ENCODE data around the gene GPR141. TPM values are rescaled to one million over a fixed set of nuclear protein-coding genes. Genes with fewer than 3 reads are reported as not detected.
A peak's percentile ranks its signal among the peaks of the same experiment; 100 is the strongest.

GPR141 gene
- total RNA-seq, 1 donor from 2014 or later = 3.5 TPM

- ATAC-seq = no peak
- no peaks in the 10 kb centered on the region for H3K27me3 ChIP-seq (ENCODE audit: low read depth)
- no peaks in the 10 kb centered on the region for H3K9me3 ChIP-seq
- H3K36me3 ChIP-seq = no peaks in the 10 kb centered on the region
- no peak overlapping the region for H3K27ac ChIP-seq
- intact Hi-C loops (cut with DNase I) = no loop called here
- DNase-seq = no peak
- TF ChIP-seq CTCF (IDR thresholded peaks at IDR 0.05) = no peak
- no peak overlapping the region for H3K4me3 ChIP-seq
- peaks cover 13% of the 10 kb centered on the region for H3K4me1 ChIP-seq
Measured at GRCh38 chr7:37686556-37687345, 3.2 kb downstream of the GPR141 start.

- H3K4me1 ChIP-seq = no peaks in the 10 kb centered on the region
- intact Hi-C loops (cut with DNase I) = no loop called here
Measured at GRCh38 chr7:37690206-37690605, 6.6 kb downstream of the GPR141 start.

GRCh38 chr7:37694208-37695094 lies 10.9 kb downstream of the GPR141 start:
- no peak overlapping the region for H3K27ac ChIP-seq
- peak; percentile 51 to 74 for ATAC-seq

More at GRCh38 chr7:37690206-37690605, 6.6 kb downstream of the GPR141 start:
- TF ChIP-seq CTCF (IDR thresholded peaks at IDR 0.05) = no peak
- Histone ChIP-seq H3K27ac (peak overlapping the region; percentile 28), H3K27me3 (ENCODE audit: low read depth) (no peaks in the 10 kb centered on the region), H3K36me3 (no peaks in the 10 kb centered on the region), H3K4me3 (peak overlapping the region; percentile 24), H3K9me3 (no peaks in the 10 kb centered on the region)
- no peak for DNase-seq
- peak in 1 of 2 donors; percentile 51 for ATAC-seq

GRCh38 chr7:37698276-37698675 lies 14.7 kb downstream of the GPR141 start:
- ATAC-seq = no peak
- H3K36me3 ChIP-seq = no peaks in the 10 kb centered on the region
- H3K4me3 ChIP-seq = no peak overlapping the region
- intact Hi-C loops (cut with DNase I) = no loop called here
- H3K27me3 ChIP-seq (ENCODE audit: low read depth) = no peaks in the 10 kb centered on the region
- TF ChIP-seq CTCF (IDR thresholded peaks at IDR 0.05) = no peak
- no peak overlapping the region for H3K27ac ChIP-seq
- no peak for DNase-seq
- peaks cover 7% of the 10 kb centered on the region for H3K4me1 ChIP-seq
- H3K9me3 ChIP-seq = no peaks in the 10 kb centered on the region

More at GRCh38 chr7:37694208-37695094, 10.9 kb downstream of the GPR141 start:
- no peak for TF ChIP-seq CTCF (IDR thresholded peaks at IDR 0.05)
- intact Hi-C loops (cut with DNase I) = no loop called here
- peak; percentile 58 for DNase-seq
- no peaks in the 10 kb centered on the region for H3K9me3 ChIP-seq
- H3K27me3 ChIP-seq (ENCODE audit: low read depth) = no peaks in the 10 kb centered on the region
- no peak overlapping the region for H3K4me3 ChIP-seq
- no peaks in the 10 kb centered on the region for H3K4me1 ChIP-seq
- no peaks in the 10 kb centered on the region for H3K36me3 ChIP-seq

GRCh38 chr7:37698782-37699181 lies 15.2 kb downstream of the GPR141 start:
- Histone ChIP-seq H3K4me3 (no peak overlapping the region), H3K27ac (no peak overlapping the region), H3K4me1 (peaks cover 7% of the 10 kb centered on the region), H3K9me3 (no peaks in the 10 kb centered on the region), H3K36me3 (no peaks in the 10 kb centered on the region), H3K27me3 (ENCODE audit: low read depth) (no peaks in the 10 kb centered on the region)
- intact Hi-C loops (cut with DNase I) = no loop called here
- ATAC-seq (no peak), DNase-seq (no peak)
- no peak for TF ChIP-seq CTCF (IDR thresholded peaks at IDR 0.05)

All from lower lobe of right lung (tissue), 2 donors.